Osteocyte (in vitro differentiated cells): ENCODE results near the gene MIOS. TPM values are rescaled to one million over a fixed set of nuclear protein-coding genes. Genes with fewer than 3 reads are reported as not detected.

Experiments
- DNase-seq: peaks from one replicate; pipeline ENCODE4 v3.0.0; 2021; ENCODE audit warnings: mixed read lengths; ENCODE audit not compliant: unreplicated experiment; ENCODE audit errors: extremely low spot score
- H3K27ac Mint-ChIP-seq: one replicate; pipeline ENCODE4 v1.8.0; 2021; ENCODE audit warnings: mild to moderate bottlenecking, mixed read lengths; ENCODE audit not compliant: unreplicated experiment
- H3K27me3 Mint-ChIP-seq: one replicate; pipeline ENCODE4 v1.8.0; 2021; ENCODE audit warnings: mixed read lengths; ENCODE audit not compliant: unreplicated experiment
- H3K36me3 Mint-ChIP-seq: one replicate; pipeline ENCODE4 v1.8.0; 2021; ENCODE audit warnings: mixed read lengths; ENCODE audit not compliant: unreplicated experiment
- H3K4me1 Mint-ChIP-seq: one replicate; pipeline ENCODE4 v1.8.0; 2021; ENCODE audit warnings: mixed read lengths; ENCODE audit not compliant: unreplicated experiment
- H3K4me3 Mint-ChIP-seq: one replicate; pipeline ENCODE4 v1.8.0; 2021; ENCODE audit warnings: mild to moderate bottlenecking, moderate library complexity, mixed read lengths; ENCODE audit not compliant: unreplicated experiment
- H3K9me3 Mint-ChIP-seq: one replicate; pipeline ENCODE4 v1.8.0; 2021; ENCODE audit warnings: mixed read lengths; ENCODE audit not compliant: unreplicated experiment
- CTCF ChIP-seq: fragments of 200-600 bp; sonication (generic); IDR thresholded peaks from 2 replicates; pipeline ENCODE4 v1.5.0; 2021; ENCODE audit warnings: antibody characterized with exemption, mild to moderate bottlenecking, moderate library complexity
- total RNA-seq: library from RNA; stranded (reverse); gene quantifications from 2 replicates; pipeline ENCODE4 v1.2.1, GENCODE V29; 2021

The MIOS gene
- total RNA-seq, 1 donor from 2014 or later: 19.1 TPM

GRCh38 chr7:7640221-7641128 lies 73.8 kb downstream of the MIOS start, which contains the start of gene UMAD1:
TSS of gene UMAD1 (plus strand) at chr7:7640752. CDS start at chr7:7673372, 32,620 bp downstream.
- DNase-seq: peak; percentile 97
- no peaks in the 10 kb centered on the region for H3K27me3 Mint-ChIP-seq
- no peaks in the 10 kb centered on the region for H3K9me3 Mint-ChIP-seq
- peak within 1 kb of the TSS; percentile 94 for H3K4me3 Mint-ChIP-seq
- no peak for TF ChIP-seq CTCF
- peaks cover 19% of the 10 kb centered on the region for H3K4me1 Mint-ChIP-seq
- peaks cover 5% of the 10 kb centered on the region for H3K36me3 Mint-ChIP-seq
- peak within 1 kb of the TSS; percentile 96 for H3K27ac Mint-ChIP-seq

GRCh38 chr7:7641129-7641663 lies 74.5 kb downstream of the MIOS start:
- TF ChIP-seq CTCF: no peak
- H3K27me3 Mint-ChIP-seq: no peaks in the 10 kb centered on the region
- peak overlapping the region; percentile 94 for H3K4me3 Mint-ChIP-seq
- H3K36me3 Mint-ChIP-seq: peaks cover 9% of the 10 kb centered on the region
- H3K27ac Mint-ChIP-seq: peak overlapping the region; percentile 96
- H3K9me3 Mint-ChIP-seq: no peaks in the 10 kb centered on the region
- peaks cover 19% of the 10 kb centered on the region for H3K4me1 Mint-ChIP-seq
- DNase-seq: no peak

- Mint-ChIP-seq H3K27ac (no peak overlapping the region), H3K9me3 (no peaks in the 10 kb centered on the region), H3K4me1 (peaks cover 19% of the 10 kb centered on the region), H3K36me3 (peaks cover 4% of the 10 kb centered on the region), H3K27me3 (no peaks in the 10 kb centered on the region), H3K4me3 (peak overlapping the region; percentile 94)
- no peak for TF ChIP-seq CTCF
- no peak for DNase-seq
Measured at GRCh38 chr7:7642081-7642480, 75.4 kb downstream of the MIOS start.

- peaks cover 4% of the 10 kb centered on the region for H3K36me3 Mint-ChIP-seq
- H3K4me1 Mint-ChIP-seq: peaks cover 3% of the 10 kb centered on the region
- TF ChIP-seq CTCF: no peak
- DNase-seq: no peak
- H3K4me3 Mint-ChIP-seq: no peak overlapping the region
- H3K9me3 Mint-ChIP-seq: no peaks in the 10 kb centered on the region
- H3K27ac Mint-ChIP-seq: no peak overlapping the region
- H3K27me3 Mint-ChIP-seq: no peaks in the 10 kb centered on the region
Measured at GRCh38 chr7:7647495-7648036, 80.9 kb downstream of the MIOS start.

- no peak for DNase-seq
- H3K4me3 Mint-ChIP-seq: no peak overlapping the region
- H3K27me3 Mint-ChIP-seq: no peaks in the 10 kb centered on the region
- no peaks in the 10 kb centered on the region for H3K9me3 Mint-ChIP-seq
- H3K36me3 Mint-ChIP-seq: peaks cover under 1% of the 10 kb centered on the region
- H3K4me1 Mint-ChIP-seq: peaks cover 7% of the 10 kb centered on the region
- H3K27ac Mint-ChIP-seq: no peak overlapping the region
- TF ChIP-seq CTCF: no peak
Measured at GRCh38 chr7:7650682-7651206, 84.1 kb downstream of the MIOS start.
